NCI-H2171 treated with DMSO at 0.1 percent for 48 hours (cell line): ENCODE results near the gene PRPF4.
"Not testable (repeated sequence)": the region's sequence is repeated elsewhere in the genome, so short reads cannot be mapped to it uniquely, and the experiment has no call there.

Experiments used
- DNase-seq: peaks from one replicate; lab custom pipeline; 2025; lab: John Stamatoyannopoulos, UW

PRPF4 gene

DNA sequence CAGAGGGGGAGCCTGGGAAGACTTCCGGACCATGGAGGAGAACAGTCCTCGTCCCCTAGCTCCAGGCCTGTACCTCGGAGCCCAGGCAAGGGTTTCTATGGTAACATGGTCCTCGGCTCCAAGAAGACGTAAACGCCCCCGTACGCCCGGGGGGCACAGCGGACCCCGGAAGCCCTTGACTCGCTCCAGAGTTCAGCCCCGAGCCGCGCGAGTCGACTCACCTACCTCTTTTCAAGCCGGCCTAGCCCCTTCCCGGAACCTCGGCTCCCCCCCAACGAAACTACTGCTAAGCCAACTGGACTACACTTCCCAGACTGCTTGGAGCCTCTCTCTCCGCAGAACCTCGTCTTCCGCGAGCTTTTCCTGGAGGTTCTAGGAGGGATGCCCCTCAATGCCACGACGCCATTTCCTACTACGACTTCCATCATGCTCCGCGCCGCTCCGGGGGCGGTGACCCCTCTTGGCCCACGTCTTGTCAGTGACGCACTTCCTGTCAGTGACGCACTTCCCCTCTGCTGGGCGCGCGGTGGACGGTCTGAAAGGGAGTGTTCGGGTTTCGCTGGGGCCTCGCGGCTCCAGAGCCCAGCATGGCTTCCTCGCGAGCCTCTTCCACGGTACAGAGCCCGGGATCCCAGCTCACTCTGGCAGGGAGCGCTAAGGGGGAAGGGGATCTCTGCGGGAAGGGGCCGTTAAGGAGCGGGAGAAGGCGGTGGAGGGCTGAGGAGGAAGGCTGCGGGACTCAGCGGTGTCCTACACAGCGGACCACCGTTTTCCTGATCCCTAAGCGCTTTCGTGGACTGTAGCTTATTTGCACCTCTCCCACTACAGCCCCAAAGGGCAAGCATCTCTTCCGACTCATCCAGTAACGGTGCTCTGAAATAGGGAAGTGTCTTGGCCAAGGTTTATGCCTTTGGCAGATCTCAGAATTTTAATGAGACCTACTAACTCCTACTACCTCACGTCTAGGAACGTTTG, at the start of gene PRPF4, which contains the start of gene CDC26:
Gene PRPF4, plus strand, starts transcription at position 502 of the 975 bp plus-strand sequence. Its CDS starts 86 bp downstream, at position 588.
Gene CDC26, minus strand, starts transcription at position 416 of the 975 bp plus-strand sequence. CDS start 3,065 bp downstream, outside the sequence.
- DNase-seq, result peak; percentile 99

DNA sequence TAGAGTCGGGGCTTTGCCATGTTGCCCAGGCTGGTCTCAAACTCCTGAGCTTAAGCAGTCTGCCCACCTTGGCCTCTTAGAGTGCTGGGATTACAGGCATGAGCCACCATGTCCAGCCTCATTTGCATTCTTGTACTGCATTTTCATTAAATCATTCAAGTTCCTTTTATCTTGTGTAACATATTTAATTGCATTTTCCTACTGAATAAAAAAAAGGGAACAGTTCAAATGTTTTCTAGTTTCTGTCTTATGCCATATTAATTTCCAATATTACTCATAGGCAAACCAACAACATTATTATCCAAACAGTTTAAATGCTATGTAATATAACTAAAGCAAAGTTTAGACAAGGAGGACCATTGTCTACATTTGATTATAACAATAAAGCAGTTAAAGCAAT, 48.0 kb upstream of the PRPF4 start:
- no peak for DNase-seq

DNA sequence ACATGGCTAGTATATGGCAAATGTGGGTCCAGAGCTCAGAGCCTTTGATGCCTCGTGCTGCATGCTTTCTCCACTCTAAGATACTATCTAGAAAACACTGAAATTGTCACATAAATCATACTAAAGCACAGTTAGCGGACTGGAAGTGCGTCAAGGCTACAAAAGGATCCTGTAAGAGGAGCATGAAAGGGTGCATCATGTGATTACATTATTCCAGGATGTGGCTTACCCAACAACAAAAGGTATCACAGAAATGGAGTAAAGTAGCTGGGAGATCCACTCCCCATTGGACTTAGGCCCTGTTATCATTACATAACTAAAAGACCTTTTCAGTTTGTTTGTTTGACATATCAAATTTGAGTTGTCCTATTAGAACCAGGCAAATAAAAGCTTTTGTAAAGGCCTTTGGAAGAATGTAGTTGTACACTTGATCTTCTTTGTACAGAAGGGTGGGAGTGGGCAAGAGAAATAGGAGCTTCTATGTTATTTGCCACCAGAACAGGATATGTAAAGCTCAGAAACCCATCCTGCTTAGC, 47.3 kb upstream of the PRPF4 start:
- DNase-seq, result no peak

DNA sequence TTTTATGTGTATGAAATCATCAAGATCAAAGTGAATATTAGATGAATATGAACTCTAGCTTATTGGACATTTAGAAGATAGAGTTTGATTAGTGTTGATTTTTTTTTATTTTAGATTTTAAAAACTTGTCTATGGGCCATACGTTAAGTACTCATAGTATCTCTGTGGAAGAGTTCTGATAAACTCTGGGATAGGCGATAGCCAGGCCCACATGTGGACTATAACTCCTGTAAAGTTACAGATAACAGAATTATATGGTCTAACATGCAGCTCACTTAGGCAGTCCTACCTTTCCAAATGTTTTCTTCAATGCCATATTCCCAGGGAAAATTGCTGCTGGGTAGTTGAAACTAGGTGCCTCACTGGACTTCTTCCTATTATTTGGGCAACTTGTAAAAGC, 43.8 kb upstream of the PRPF4 start:
- no peak for DNase-seq

DNA sequence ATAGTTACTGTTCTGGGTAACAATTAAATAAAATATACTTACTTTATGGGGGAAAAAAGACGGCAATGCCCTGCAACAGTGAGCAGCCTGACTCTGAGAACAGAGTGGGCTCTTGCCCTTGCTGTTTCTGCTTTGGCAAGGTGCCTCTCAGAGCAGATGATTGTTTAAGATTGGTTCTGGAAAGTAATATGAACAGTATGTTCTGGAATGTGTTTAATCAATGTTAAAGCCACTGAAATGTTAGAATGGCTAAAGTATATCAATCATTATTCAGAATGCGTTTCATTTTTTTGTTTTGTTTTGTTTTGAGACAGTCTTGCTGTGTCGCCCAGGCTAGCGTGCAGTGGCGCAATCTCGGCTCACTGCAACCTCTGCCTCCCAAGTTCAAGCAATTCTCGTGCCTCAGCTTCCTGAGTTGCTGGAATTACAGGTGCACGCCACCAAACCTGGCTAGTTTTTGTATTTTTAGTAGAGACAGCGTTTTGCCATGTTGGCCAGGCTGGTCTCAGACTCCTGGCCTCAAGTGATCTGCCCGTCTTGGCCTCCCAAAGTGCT, 39.7 kb upstream of the PRPF4 start:
- DNase-seq, result not testable (repeated sequence)

DNA sequence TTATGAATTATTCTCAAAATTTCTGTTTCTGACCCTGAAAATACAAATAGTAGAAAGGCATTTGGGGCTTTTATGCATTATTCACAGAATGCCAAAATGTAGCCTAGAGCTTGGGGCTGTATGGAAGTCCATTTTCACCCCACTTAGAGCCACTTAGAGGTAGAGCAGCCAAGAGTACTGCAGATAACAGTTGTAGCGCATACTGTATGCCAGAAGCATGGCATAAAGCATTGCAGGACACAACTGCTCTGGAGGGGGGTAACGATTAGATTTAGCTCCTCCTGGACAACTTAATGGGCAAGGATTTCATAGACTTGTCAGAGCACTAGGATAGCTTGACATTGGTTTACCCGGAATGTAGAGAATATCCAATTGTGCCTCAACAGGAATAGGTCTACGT, 38.4 kb upstream of the PRPF4 start:
- DNase-seq, result no peak

DNA sequence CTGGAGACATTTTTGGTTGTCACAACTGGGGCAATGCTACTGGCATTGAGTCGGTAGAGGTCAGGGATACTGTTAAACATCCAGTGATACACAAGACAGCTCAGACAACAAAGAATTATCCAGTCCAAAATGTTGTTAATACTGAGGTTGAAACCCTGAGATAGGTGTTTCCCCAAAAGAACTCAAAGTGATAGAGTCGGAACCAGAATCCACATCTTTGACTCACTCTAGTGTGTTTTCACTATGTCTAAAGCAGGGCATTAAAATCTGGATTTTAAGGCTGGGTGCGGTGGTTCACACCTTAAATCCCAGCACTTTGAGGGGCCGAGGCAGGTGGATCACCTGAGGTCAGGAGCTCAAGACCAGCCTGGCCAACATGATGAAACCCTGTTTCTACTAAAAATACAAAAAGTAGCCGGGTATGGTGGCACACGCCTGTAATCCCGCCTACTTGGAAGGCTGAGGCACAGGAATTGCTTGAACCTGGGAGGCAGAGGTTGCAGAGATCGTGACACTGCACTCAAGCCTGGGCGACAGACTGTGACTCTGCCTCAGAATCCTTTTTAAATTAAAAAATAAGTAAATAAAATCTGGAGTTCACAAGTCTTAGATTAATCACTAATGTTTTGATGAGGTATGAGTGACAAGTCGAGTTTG, 37.1 kb upstream of the PRPF4 start:
- DNase-seq, result no peak

DNA sequence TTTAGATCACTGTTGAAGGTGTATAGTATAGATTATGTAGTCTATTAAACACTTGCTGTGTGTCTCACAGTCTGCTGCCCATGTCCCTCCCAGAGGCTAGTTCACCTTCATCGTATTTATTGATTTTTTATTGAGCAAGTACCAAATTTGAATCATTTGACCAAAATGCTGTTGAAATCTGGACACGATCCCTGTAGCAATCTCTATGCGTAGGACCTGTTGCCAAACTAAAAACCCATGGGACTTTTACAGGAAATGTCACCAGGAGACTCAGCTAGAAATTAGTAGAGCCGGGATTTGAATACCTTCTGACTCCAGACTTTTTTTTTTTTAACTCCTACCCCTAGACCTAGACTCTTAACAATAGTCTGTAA, 36.6 kb upstream of the PRPF4 start:
- DNase-seq, result no peak

DNA sequence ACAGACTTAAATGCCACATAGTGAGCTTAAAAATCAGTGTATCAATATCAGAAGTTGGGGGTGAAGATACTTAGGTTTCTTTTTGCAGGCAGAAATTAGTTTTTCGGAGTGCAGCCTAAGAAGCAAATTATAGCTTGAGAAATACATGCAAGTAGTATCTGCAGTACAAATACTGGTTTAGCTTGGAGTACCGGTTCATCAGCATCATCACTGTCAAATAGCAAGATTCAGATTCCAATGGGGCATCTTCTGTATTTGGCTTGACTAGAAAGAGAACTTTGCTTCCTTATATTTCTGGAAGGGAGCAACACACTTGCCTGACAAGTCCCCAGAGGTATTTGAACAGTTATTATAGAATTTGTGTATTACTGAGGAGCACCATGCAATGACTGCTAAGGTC, 34.3 kb upstream of the PRPF4 start:
- no peak for DNase-seq

DNA sequence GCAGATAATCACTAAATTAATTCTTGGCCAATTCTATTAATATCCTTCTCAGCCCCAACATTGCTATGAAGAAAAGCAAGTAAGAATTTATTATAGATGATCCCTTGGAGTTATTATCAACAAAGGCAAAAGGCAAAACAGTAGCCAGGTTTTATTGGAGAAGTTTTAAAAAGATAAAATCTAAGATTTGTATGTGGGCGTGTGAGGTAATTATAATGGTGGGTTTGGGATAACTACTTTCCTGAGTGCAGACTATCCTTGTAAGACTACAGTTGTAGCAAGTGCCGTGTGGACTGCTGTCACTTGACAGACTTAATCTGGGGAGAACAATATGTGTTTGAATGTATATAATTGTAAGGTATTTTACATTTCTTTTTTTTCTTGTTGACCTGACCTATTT, 30.9 kb upstream of the PRPF4 start:
- DNase-seq, result no peak

DNA sequence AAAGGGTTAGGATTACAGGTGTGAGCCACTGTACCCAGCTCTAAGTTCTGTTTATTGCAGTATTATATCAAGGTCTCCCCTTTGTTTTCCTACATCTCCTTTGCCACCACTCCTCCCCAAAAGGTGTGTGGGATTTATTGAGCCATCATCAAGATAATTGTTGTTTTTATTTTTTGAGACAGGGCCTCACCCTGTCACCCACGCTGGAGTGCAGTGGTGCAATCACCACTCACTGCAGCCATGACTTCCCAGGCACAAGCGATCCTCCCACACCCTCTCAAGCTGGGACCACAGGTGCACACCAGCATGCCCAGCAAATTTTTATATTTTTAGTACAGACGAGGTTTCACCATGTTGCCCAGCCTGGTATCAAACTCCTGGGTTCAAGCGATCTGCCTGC, 29.6 kb upstream of the PRPF4 start:
- no peak for DNase-seq

DNA sequence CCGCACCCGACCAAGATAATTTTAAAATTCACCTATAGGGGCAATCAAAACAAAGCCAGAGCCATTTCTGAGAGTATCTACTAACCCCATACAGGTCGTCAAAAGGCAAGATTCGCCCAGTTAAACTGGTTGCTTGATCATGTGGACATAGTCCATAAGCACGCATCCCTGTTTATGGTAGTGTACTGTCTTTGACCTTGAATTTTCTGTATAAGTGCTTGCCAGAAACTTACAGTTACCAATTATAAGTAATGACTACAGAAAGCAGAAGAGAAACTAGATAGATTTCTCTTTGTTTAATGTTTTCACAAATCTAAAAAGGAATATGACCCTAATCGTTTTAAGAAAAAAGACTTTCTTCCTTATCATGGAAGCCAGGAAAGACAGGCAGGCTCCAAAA, 28.5 kb upstream of the PRPF4 start:
- DNase-seq, result no peak

DNA sequence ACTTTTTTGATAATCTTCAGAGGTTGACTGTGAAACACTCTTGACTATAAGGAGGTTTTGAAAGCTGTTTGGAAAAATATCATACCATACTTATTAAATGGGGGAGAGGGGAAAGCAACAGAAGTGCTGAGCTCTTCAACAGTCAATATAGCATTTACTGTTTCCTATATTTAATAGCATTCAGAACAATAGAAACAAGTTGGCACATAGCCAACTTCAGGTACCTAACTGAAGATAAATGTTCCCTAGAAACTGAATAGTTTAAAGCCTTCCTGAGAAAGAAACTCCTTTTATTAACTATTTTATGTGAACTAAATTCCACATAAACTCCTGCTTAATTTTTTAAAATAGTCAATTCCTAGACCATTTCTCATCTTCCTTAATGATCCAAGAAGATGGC, 27.8 kb upstream of the PRPF4 start:
- no peak for DNase-seq

DNA sequence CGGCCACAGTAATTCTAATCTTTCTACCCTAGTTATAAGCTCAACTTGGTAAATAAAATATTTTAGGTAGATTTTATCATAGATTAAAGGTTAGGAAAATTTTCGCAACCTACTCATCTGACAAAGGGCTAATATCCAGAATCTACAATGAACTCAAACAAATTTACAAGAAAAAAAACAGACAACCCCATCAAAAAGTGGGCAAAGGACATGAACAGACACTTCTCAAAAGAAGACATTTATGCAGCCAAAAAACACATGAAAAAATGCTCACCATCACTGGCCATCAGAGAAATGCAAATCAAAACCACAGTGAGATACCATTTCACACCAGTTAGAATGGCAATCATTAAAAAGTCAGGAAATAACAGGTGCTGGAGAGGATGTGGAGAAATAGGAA, 25.8 kb upstream of the PRPF4 start:
- not testable (repeated sequence) for DNase-seq

DNA sequence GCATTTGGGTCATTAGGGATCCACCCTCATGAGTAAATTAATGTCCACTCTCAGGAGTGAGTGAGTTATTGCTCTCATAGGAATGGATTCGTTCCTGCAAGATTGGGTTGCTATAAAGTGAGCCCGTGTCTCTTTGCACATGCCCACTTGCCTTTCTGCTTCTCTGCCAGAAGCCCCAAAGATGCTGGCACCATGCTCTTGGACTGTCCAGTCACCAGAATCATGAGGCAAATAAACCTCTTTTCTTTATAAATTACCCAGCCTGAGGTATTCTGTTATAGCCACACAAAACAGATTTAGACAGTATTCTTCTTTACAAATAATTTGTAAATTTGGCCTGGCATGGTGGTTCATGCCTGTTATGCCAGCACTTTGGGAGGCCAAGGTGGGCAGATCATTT, 24.7 kb upstream of the PRPF4 start:
- DNase-seq, result no peak

DNA sequence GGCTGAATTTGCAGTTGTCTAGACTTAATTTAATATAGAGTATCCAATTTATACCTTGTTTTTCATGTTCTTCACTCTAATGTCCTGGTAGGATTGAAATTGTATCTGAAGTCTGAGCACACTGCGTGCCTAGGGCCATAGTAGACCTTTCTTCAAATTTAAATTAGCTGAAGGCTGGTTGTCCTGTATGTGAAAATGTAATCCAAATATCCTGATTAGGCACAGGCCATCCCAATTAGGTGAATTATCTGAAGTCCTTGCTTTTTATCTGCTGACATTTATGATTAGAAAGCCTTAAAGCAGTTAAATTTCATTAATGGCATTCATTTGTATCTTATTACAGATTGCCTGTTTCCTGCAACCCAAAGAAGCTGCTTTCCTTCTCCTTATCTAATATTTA, 20.5 kb upstream of the PRPF4 start:
- DNase-seq, result no peak

DNA sequence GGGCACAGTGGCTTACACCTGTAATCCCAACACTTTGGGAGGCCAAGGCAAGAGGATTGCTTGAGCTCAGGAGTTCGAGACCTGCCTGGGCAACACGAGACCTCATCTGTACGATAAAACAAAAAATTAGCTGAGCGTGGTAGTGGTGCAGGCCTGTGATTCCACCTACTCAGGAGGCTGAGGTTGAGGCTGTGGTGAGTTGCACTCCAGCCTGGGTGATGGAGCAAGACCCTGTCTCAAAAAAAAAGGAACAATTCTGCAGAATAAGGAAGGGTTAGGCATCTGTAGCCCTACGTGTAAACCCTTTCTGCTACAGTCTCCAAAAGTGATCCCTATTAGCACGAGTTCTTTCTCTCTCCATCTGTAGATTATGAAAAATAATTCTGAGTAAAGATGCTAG, 20.0 kb upstream of the PRPF4 start:
- no peak for DNase-seq

DNA sequence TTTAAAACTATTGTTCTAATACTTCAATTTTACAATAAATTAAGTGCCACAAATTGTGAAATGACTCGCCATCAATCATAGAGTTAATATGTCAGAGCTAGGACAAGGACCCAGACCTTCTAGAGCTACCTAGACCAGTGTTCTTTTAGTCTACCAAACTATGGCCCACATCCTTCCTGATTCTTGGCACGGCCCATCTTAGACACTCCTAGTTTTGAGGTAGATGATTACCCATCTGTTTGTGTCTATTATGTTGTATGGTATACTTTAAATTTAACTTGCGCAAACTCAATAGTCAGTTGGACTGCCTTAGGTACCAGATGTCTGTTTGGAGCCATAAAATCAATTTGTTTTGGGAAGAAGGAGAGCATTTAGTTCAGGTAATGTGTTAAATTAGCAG, 17.6 kb upstream of the PRPF4 start:
- DNase-seq, result no peak

DNA sequence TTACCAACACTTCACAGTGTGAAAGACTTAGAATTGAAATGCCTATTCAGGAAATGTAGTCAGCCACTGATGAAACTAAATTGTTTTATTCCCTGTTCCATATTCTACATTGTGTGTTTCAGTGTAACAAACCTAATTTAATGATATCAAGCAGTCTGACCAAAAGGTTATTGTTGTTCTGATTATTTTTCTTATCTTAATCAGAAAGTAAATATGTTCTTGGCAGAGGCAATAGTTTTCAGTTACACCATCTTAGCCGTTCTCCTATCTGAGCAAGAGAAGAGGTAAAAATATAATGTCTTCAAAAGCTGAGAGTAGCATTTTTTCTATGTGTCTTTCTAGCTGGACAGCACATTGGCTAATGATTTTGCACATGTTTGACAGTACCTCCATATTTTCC, 17.2 kb upstream of the PRPF4 start:
- DNase-seq, result no peak

DNA sequence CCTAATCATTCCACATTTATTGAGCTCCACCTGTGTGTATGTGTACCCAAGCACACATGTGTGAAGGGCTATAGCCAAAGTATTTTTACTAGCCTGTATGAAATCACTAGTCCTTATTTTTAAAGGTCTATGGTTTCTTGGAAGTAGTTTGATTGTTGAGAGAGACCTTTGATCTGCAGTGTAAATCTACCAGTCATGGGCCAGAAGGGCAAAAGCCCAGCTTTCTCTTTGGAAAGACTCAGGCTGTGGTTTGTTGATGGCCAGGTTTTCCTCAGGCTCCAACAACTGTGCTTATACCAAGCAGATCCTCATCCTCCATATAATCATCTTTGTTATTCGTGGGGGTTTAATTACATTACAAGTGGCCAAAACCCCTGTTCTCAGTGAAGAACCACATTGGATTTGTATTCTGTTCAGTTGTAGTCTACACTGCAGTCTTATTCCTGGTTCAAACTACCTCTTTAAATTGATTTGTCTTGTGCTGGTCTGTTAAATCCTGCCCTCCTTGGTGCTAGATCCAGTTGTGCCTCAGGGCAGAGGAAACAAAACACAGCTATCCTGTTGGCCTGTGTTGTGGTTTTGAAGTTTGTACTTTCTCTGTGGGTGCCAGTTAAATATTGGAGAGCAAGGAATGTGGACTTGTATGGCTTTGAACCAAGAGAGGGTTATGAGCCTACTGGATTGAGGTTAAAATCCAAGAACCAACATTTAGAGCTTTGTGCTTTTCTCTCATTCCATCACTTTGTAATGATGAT, 13.4 kb upstream of the PRPF4 start:
- no peak for DNase-seq

DNA sequence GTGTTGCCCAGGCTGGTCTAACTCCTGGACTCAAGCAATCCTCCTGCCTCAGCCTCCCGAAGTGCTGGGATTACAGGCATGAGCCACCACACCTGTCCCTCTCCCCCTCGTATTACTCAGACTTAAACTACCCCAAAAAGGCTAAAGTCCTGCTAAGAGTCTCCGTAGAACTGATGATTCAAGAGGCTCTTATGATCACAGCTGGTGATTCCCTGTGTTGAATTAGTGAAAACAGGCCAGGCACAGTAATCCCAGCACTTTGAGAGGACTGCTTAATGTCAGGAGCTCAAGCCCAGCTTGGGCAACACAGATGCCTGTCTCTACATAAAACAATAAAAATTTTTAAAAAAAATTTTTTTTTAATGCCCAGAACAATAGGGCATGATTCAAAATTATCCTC, 9.3 kb upstream of the PRPF4 start:
- no peak for DNase-seq
